GM10248 (cell line): ENCODE measurements around the gene TMPRSS13.

Experiments used
- CTCF ChIA-PET: fragments of 300-600 bp; sonication (Branson Sonifier 250); formaldehyde crosslinking; extraction: SDS; loops from one replicate; lab custom pipeline; 2021; ENCODE audit warnings: antibody characterized with exemption; lab: Yijun Ruan, JAX
- POLR2A ChIA-PET: fragments of 350-650 bp; sonication (Branson Sonifier 250); formaldehyde crosslinking; extraction: SDS; loops from one replicate; lab custom pipeline; 2020; ENCODE audit warnings: antibody characterized with exemption; lab: Yijun Ruan, JAX
- DNase-seq: peaks from one replicate; pipeline ENCODE4 v3.0.0; 2012; ENCODE audit errors: extremely low spot score
- TF ChIP-seq, protein P1 (sequence below): IDR thresholded peaks from 2 replicates; pipeline ENCODE4 v1.5.1; 2012; ENCODE audit warnings: mild to moderate bottlenecking, low read depth; ENCODE audit errors: extremely low read depth, missing control alignments, control extremely low read depth

The TMPRSS13 gene

GRCh38 chr11:117876059-117876340 lies 53.2 kb downstream of the TMPRSS13 start:
- CTCF ChIA-PET: interaction anchor here (1.0 kb wide), 1 partner anchor 70 kb away, joined by 4 read pairs; no protein-coding TSS in a partner anchor
- no peak for DNase-seq
- TF ChIP-seq, protein P1, sequence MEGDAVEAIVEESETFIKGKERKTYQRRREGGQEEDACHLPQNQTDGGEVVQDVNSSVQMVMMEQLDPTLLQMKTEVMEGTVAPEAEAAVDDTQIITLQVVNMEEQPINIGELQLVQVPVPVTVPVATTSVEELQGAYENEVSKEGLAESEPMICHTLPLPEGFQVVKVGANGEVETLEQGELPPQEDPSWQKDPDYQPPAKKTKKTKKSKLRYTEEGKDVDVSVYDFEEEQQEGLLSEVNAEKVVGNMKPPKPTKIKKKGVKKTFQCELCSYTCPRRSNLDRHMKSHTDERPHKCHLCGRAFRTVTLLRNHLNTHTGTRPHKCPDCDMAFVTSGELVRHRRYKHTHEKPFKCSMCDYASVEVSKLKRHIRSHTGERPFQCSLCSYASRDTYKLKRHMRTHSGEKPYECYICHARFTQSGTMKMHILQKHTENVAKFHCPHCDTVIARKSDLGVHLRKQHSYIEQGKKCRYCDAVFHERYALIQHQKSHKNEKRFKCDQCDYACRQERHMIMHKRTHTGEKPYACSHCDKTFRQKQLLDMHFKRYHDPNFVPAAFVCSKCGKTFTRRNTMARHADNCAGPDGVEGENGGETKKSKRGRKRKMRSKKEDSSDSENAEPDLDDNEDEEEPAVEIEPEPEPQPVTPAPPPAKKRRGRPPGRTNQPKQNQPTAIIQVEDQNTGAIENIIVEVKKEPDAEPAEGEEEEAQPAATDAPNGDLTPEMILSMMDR: no peak
- POLR2A ChIA-PET: no interaction called here

- CTCF ChIA-PET: interaction anchor here (1.0 kb wide), 1 partner anchor 71 kb away, joined by 4 read pairs; no protein-coding TSS in a partner anchor
- no peak for DNase-seq
- TF ChIP-seq, protein P1: no peak
- POLR2A ChIA-PET: interaction anchor here (0.5 kb wide), 1 partner anchor 64 kb away, joined by 5 read pairs; no protein-coding TSS in a partner anchor
Observed at GRCh38 chr11:117875382-117876058, 53.7 kb downstream of the TMPRSS13 start.

- TF ChIP-seq, protein P1: no peak
- POLR2A ChIA-PET: interaction anchor here (0.5 kb wide), 1 partner anchor 65 kb away, joined by 5 read pairs; no protein-coding TSS in a partner anchor
- DNase-seq: no peak
- CTCF ChIA-PET: interaction anchor here (1.0 kb wide), 1 partner anchor 71 kb away, joined by 4 read pairs; no protein-coding TSS in a partner anchor
Observed at GRCh38 chr11:117874910-117875381, 54.3 kb downstream of the TMPRSS13 start.

DNA sequence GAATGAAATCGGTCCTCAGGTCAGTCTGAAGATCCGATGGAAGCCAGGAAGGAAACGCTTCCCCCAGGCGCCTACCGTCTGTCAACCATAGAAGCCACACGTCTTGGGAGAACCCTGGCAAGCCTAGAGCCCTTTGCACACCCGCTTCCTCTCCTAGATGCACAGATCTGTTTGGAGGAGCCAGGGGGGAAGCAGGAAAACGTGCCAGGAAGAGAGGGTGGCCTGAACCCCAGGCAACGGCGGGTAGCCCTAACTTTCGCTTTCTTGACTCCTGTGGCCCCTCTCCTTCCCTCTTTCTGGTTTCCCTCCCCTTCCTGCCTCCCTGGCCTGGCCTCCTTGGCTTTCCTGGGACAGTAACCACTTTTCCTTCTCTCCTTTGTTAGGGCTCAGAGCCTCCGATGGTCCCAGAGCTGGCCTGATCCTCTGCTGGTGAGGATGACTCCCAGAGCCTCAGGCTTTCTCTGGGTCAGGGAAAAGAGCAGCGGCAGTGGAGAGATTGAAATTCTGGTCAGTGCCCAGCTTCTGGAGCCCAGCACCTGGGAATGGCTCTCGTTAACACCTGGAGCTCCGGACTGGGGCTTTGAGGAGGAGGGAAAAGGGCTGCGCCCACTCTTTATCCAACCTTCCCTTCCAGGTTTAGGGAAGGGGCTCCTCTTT lies 54.8 kb downstream of the TMPRSS13 start:
- TF ChIP-seq, protein P1: no peak

GRCh38 chr11:117873828-117874125 lies 55.4 kb downstream of the TMPRSS13 start:
- DNase-seq: no peak
- TF ChIP-seq, protein P1: no peak
- POLR2A ChIA-PET: no interaction called here
- CTCF ChIA-PET: no interaction called here

More for the DNA sequence above, 54.8 kb downstream of the TMPRSS13 start:
- ChIA-PET CTCF (no interaction called here), POLR2A (no interaction called here)
- no peak for DNase-seq

DNA sequence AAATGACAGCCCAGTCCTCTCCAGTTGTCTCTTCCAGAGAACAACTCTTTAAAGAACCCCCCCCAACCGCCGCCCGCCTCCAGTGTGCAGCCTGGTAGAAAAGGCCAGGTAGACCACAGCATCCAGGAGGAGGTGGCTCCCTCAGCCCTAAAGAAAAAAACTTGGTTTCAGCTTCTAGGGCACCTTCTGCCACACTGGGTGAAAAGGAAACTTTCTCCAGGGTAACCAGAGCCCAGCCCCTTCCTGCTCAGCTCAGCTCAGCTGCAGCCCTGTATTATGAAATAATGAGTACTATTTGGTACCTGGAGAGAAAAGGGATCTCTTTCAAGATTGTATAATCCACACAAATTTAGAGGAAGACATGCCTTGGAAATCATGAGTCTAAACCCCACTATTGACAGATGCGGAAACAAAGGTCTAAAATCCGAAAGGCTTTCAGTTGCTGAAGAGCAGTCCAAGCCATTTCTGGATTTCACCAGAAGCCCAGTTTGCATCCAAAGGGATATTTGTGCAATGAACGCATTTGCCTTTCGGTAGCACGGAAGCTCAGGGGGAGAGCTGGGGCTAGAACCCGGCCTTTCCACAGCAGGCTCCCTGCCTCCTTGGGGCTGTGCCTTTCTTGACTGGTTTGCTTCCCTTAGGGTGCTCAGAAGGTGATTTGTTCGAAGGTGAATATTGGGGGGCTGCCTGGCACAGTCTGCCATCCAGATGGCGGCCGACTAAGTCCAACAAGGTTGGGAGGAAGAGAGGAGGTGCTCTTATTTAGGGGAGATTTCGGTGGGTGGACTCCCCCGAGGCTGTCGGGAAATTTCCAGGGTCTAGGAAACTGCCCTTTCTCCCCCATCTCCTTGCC lies 56.0 kb downstream of the TMPRSS13 start:
- ChIA-PET CTCF (no interaction called here), POLR2A (no interaction called here)
- TF ChIP-seq, protein P1: no peak
- no peak for DNase-seq
